ENCODE measurements around the gene SLC8B1. TPM values are rescaled to one million over a fixed set of nuclear protein-coding genes. Genes with fewer than 3 reads are reported as not detected.

SLC8B1 gene
- total and polyA plus RNA-seq, 4 donors, result 9.9 to 23.8 (median 14.2) TPM

- TF ChIP-seq EGR1 (IDR thresholded peaks at IDR 0.05; ENCODE audit: low read depth in 2 of 2) (no peak), SP1 (IDR thresholded peaks at IDR 0.05) (no peak), JUND (IDR thresholded peaks at IDR 0.05) (no peak), TAF1 (conservative IDR thresholded peaks at IDR 0.05) (no peak), MAX (IDR thresholded peaks at IDR 0.05) (no peak)
These were observed 46.3 kb upstream of the SLC8B1 start (continued) for GRCh38 chr12:113381220-113381619.

DNA sequence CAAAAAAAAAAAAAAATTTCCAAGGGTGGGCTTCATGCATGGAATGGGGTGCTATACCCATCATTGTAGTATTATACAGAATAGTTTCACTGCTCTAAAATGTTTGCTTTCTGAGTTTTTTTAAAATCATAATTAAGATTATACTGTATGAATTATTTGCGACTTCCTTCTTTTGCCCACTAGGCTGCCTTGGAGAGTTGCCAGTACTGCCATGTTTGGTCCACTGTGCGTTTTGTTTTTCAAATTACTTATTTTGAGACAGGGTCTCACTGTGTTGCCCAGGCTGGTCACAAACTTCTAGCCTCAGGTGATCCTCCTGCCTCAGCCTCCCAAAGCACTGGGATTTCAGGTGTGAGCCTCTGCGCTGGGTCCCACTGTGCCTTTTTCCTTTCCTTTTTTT, 43.4 kb upstream of the SLC8B1 start:
- TF ChIP-seq, protein P1, sequence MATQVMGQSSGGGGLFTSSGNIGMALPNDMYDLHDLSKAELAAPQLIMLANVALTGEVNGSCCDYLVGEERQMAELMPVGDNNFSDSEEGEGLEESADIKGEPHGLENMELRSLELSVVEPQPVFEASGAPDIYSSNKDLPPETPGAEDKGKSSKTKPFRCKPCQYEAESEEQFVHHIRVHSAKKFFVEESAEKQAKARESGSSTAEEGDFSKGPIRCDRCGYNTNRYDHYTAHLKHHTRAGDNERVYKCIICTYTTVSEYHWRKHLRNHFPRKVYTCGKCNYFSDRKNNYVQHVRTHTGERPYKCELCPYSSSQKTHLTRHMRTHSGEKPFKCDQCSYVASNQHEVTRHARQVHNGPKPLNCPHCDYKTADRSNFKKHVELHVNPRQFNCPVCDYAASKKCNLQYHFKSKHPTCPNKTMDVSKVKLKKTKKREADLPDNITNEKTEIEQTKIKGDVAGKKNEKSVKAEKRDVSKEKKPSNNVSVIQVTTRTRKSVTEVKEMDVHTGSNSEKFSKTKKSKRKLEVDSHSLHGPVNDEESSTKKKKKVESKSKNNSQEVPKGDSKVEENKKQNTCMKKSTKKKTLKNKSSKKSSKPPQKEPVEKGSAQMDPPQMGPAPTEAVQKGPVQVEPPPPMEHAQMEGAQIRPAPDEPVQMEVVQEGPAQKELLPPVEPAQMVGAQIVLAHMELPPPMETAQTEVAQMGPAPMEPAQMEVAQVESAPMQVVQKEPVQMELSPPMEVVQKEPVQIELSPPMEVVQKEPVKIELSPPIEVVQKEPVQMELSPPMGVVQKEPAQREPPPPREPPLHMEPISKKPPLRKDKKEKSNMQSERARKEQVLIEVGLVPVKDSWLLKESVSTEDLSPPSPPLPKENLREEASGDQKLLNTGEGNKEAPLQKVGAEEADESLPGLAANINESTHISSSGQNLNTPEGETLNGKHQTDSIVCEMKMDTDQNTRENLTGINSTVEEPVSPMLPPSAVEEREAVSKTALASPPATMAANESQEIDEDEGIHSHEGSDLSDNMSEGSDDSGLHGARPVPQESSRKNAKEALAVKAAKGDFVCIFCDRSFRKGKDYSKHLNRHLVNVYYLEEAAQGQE (IDR thresholded peaks at IDR 0.05), result no peak
- TF ChIP-seq MAX (IDR thresholded peaks at IDR 0.05) (no peak), YY1 (IDR thresholded peaks at IDR 0.05) (no peak), GABPA (IDR thresholded peaks at IDR 0.05 in 1 of 2, conservative IDR thresholded peaks at IDR 0.05 in 1 of 2) (no peak), EGR1 (IDR thresholded peaks at IDR 0.05; ENCODE audit: low read depth in 2 of 2) (no peak), TAF1 (conservative IDR thresholded peaks at IDR 0.05) (no peak), SP1 (IDR thresholded peaks at IDR 0.05) (no peak), JUND (IDR thresholded peaks at IDR 0.05) (no peak), ATF3 (IDR thresholded peaks at IDR 0.05) (no peak), ZBTB33 (IDR thresholded peaks at IDR 0.05) (no peak), NR2F2 (IDR thresholded peaks at IDR 0.05) (no peak), HNF4G (IDR thresholded peaks at IDR 0.05) (no peak), HNF4A (conservative IDR thresholded peaks at IDR 0.05) (no peak), FOXA1 (IDR thresholded peaks at IDR 0.05) (no peak), RXRA (IDR thresholded peaks at IDR 0.05) (no peak), FOXA2 (IDR thresholded peaks at IDR 0.05) (no peak)
- TF ChIP-seq, protein P2, sequence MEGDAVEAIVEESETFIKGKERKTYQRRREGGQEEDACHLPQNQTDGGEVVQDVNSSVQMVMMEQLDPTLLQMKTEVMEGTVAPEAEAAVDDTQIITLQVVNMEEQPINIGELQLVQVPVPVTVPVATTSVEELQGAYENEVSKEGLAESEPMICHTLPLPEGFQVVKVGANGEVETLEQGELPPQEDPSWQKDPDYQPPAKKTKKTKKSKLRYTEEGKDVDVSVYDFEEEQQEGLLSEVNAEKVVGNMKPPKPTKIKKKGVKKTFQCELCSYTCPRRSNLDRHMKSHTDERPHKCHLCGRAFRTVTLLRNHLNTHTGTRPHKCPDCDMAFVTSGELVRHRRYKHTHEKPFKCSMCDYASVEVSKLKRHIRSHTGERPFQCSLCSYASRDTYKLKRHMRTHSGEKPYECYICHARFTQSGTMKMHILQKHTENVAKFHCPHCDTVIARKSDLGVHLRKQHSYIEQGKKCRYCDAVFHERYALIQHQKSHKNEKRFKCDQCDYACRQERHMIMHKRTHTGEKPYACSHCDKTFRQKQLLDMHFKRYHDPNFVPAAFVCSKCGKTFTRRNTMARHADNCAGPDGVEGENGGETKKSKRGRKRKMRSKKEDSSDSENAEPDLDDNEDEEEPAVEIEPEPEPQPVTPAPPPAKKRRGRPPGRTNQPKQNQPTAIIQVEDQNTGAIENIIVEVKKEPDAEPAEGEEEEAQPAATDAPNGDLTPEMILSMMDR (IDR thresholded peaks at IDR 0.05; ENCODE audit: low read depth, low read length, missing input control), result no peak
- no peak for DNase-seq (ENCODE audit: low spot score)
- no peaks in the 10 kb centered on the region for H3K27me3 ChIP-seq (ENCODE audit: control insufficient read depth in 4 of 4, insufficient read depth in 4 of 4, low read length in 3 of 4)
- H3K9ac ChIP-seq (ENCODE audit: low read depth in 1 of 2, low read length in 2 of 2), result no peak overlapping the region
- 93% methylated on average over 3 of the region's 3 CpGs for WGBS
- H3K4me3 ChIP-seq (ENCODE audit: low read depth in 1 of 3, low read length in 3 of 3), result no peak overlapping the region
- peaks cover 0 to 2% (median 0%) of the 10 kb centered on the region in 4 donors for H3K4me1 ChIP-seq (ENCODE audit: control insufficient read depth in 4 of 4, insufficient read depth in 4 of 4, low read length in 3 of 4)
- no peak overlapping the region for H3K27ac ChIP-seq (ENCODE audit: low read depth in 1 of 2, low read length in 2 of 2)
- no peaks in the 10 kb centered on the region for H3K9me3 ChIP-seq (ENCODE audit: control insufficient read depth in 4 of 4, low read length in 3 of 4)
- H3K36me3 ChIP-seq (ENCODE audit: control insufficient read depth in 4 of 4, insufficient read depth in 3 of 4, low read depth in 1 of 4, low read length in 3 of 4), result peaks cover 7 to 10% (median 8%) of the 10 kb centered on the region in 4 donors
